NB4 (cell line): Measurements from ENCODE around the gene PRR5L.

Experiments used
- MYC ChIP-seq: IDR thresholded peaks from 2 replicates; pipeline ENCODE4 v1.6.1; 2011; ENCODE audit warnings: low read depth, low read length
- POLR2A ChIP-seq: IDR thresholded peaks from 2 replicates; pipeline ENCODE4 v1.6.1; 2011; ENCODE audit warnings: mild to moderate bottlenecking; ENCODE audit not compliant: insufficient read length; ENCODE audit errors: extremely low read depth
- TF ChIP-seq, protein P1 (sequence below): IDR thresholded peaks from one replicate; pipeline ENCODE4 v1.5.1; 2012; ENCODE audit warnings: low read depth, low read length
- TF ChIP-seq, protein P2 (sequence below): IDR thresholded peaks from 2 replicates; pipeline ENCODE4 v1.6.1; 2011; ENCODE audit warnings: low read depth, low read length

DNA sequence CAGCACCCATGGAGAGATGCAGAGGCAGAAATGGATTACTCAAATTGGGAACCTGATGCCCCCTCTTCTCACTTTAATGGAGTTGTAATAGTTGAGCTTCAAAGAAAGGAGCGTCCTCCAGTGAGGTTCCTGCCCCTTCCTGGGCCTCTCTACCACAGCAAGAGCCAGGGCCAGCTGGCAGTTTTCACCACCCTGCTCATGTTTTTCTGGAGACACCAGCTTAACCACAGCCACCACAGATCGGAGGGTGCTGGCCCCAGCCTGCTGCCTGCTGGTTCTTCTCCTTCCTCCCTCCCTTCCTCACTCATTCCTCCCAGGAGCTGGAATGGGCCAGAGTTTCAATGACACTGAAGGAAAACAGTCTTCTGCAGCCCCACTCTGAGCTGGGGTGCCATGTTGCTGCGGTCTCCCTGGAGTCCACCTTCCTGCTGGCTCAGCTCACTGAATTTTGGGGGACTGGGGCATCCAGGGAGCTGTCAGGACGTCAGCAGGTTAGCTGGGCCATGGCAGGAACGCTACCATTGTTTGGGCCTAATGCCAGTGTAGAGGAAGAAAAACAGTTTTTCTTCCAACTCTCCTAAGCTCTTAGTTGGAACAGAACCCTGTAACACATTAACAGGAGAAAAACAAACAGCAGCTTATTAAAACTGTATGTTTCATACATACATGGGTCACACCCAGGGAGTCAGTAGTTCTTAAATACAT lies 156.3 kb downstream of the PRR5L start:
- TF ChIP-seq, protein P1, sequence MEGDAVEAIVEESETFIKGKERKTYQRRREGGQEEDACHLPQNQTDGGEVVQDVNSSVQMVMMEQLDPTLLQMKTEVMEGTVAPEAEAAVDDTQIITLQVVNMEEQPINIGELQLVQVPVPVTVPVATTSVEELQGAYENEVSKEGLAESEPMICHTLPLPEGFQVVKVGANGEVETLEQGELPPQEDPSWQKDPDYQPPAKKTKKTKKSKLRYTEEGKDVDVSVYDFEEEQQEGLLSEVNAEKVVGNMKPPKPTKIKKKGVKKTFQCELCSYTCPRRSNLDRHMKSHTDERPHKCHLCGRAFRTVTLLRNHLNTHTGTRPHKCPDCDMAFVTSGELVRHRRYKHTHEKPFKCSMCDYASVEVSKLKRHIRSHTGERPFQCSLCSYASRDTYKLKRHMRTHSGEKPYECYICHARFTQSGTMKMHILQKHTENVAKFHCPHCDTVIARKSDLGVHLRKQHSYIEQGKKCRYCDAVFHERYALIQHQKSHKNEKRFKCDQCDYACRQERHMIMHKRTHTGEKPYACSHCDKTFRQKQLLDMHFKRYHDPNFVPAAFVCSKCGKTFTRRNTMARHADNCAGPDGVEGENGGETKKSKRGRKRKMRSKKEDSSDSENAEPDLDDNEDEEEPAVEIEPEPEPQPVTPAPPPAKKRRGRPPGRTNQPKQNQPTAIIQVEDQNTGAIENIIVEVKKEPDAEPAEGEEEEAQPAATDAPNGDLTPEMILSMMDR: no peak
- TF ChIP-seq, protein P2, sequence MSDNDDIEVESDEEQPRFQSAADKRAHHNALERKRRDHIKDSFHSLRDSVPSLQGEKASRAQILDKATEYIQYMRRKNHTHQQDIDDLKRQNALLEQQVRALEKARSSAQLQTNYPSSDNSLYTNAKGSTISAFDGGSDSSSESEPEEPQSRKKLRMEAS: no peak
- TF ChIP-seq POLR2A (no peak), MYC (no peak)
